C1 segment of cervical spinal cord (tissue), 14 donors: ENCODE data around the gene RCE1.

Experiments used
- DNase-seq, 14 donors: peaks; one replicate each; lab custom pipeline; 2025; lab: John Stamatoyannopoulos, UW

Gene RCE1

DNA sequence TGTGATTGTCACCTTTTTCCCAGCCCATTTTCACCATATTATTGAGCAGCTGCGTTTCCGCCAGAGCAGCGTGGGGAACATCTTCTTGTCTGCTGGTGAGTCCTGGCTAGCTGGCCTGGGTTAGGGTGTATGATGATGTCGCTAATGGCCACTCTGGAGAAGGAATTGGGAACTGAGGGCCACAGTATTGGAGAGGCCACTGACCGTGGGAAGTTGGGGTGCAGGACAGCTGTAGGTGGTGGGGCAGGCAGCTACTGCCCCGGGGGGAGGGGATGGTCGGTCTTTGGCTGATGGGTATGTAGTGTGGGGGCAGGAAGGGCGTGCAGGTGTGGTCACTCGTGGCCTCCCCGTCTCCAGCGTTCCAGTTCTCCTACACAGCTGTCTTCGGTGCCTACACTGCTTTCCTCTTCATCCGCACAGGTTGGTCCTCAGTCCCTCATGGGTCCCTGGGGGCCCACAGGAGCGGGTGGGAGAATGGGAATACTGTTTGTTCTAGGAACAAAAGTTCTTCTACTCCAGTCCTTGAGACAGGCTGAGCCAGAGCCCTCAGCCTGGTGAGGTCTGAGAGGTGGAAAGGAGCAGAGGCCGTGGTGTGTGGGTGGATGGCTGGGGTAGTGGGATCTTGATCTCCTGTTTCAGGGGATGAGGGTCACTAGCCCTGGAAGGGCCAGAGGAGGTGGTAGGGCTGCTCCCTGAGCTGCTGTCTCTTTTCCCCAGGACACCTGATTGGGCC, 2.1 kb downstream of the RCE1 start:
- no peak for DNase-seq

DNA sequence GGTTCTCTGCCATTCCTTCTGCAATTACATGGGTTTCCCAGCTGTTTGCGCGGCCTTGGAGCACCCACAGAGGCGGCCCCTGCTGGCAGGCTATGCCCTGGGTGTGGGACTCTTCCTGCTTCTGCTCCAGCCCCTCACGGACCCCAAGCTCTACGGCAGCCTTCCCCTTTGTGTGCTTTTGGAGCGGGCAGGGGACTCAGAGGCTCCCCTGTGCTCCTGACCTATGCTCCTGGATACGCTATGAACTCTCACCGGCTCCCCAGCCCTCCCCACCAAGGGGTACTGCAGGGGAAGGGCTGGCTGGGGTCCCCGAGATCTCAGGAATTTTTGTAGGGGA, 2.6 kb downstream of the RCE1 start:
- DNase-seq: no peak

DNA sequence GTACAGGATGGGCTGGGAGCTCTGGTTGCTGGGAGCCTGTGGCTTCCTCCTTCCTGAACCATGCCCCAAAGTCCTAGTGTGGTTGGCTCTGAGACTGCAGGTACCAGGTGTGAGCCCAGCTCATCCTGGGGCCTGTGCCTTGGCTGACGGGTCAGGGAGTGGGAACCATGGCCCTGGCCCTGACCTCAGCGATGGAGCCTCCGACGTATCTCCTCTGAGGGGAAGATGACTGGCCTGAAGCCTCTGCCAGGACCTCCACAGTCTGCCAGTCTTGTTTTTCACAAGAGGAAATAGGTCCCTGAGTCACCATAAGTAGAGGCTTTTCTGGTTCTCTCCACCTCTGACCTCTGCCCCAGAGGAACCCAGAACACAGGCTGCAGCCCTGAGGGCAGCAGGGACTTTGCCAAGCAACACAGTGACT, 3.4 kb downstream of the RCE1 start:
- no peak for DNase-seq

DNA sequence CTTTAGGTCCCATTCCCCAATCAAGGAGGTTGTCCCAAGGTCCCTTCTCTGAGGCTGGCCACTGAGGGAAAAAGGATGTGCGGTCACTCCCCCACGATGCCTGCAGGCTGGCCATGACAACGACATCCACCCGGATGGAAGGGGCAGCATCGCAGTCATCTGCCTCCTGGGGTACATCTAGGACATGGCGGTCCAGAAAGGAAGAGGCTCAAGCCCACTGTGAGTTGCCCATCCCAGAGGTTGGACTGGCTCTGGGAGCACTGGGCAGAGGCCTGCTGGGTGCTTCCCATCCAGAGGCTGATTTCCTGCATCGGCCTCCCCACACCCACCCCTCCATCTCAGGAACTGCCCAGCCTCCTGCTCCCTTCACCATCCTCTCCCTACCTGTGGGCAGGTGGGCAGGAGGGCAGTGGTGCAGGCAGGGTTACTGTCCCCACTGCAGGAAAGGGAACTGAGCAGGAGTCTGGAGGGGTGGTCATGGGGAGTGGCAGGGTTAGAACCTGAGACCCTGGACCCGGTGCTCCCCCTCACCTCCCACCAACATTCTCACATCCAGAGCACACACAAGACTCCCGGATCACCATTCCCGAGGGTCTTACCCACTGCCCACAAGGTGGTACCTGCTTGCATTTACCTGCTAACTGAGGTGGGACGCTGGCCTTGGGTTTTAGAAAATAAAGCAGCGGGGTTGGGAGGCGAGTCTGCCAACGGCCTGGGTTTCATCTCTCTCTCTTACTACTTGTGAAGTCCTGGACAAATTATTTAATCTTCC, 4.4 kb downstream of the RCE1 start:
- no peak for DNase-seq

DNA sequence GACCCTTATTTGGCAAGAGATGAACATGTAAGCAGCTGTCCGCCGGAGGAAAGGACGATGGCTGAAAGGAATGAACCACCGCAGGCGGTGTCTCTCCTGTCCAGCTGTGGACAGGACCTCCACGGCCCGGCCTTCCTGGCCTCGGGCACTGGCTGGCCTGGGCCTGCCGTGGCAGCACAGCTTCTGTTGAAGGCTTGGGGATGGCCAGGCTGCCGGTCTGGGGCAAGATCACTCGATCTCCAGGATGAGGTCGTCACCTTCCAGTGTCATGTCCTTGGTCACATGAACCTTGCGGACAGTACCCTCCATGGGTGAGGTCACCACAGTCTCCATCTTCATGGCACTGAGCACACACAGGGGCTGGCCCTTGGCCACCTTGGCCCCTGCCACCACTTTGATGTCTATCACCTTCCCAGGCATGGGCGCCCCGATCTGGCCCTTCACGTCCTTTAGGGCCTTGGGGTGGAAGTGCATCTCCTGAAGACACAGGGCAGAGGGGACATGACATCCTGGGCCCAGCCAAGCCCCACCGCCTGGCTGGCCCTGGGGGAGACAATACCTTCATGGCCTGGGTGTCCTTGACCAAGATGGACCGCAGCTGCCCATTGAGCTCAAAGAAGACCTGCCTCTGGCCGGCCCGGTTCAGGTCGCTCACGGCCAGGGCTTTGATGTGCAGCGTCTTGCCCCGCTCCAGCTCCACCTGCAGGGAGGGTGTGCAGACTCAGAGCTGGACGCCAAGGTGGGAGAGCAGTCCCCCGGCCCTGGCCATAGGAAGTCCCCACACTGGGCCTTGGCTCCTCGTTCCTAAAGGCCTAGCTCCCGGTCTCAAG, 5.6 kb downstream of the RCE1 start:
- no peak for DNase-seq

DNA sequence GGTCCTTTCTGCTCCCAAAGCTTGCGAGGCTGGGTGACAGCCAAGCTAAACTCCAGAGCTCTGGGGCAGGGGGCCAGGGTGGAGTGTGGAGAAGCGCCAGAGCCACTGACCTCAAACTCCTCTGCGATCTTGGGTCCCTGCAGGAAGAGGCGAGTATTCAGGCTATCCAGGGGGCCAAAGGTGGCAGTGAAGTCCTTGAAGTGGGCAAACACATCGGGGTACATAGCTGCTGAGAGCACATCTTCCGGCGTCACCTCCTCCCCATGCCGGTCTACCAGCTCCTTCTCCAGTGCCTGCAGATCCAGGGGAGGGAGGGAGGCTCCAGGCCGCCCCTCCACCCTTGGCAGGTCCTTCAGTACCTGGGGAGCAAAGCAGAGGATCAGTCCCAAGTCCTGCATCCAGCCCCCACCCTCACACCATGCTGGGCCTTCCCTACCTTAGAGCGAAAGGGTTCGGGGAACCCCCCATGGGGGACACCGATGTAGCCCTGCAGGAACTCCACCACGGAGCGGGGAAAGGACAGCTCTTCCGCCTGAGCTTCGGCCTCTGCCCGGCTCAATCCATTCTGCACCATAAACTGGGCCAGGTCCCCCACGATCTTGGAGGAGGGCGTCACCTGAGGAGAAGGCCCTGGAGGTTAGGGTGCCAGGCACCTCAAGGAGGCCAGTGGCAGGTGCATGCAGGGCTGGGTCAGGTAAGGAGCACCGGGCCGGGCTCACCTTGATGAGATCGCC, 6.4 kb downstream of the RCE1 start:
- no peak for DNase-seq

DNA sequence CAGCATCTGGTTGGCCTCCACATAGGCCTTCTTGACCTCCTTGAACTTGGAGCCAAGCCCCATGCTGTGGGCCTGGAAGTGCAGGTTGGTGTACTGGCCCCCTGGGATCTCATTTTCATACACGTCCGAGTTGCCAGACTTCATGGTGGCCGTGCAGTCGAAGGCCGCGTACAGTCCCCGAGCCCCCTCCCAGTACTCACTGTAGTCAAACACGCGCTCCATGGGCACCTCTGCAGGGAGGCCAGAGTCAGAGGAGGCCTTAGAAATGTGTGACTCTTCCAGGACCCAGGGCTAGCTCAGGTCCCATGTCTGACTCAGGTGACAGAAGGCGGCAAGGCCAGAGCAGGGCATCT, 7.0 kb downstream of the RCE1 start:
- DNase-seq: no peak

DNA sequence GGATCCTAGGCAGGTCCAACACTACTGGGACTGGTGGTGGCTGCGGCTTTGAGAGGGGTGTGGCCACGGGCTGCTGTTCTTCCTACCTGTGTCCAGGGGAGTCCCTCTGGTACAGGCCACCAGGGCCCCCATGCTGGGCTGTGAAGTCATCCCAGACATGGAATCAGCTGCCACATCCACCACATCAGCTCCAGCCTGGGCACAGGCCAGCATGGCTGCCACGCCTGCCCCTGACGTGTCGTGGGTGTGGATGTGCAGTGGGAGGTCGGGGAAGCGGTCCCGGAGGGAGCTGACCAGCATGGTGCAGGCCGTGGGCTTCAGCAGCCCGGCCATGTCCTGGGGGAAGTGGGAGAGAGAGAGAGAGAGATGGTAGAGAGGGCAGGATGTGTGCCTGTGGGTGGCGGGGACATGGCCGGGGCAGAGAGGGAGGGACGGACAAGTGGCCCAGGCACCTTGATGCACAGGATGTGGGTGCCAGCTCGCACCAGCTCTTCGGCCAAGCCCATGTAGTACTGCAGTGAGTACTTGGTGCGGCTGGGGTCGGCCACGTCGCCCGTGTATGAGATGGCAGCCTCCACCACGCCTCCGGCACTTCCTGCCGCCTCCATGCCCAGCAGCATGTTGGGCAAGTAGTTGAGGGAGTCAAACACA, 7.5 kb downstream of the RCE1 start:
- no peak for DNase-seq

DNA sequence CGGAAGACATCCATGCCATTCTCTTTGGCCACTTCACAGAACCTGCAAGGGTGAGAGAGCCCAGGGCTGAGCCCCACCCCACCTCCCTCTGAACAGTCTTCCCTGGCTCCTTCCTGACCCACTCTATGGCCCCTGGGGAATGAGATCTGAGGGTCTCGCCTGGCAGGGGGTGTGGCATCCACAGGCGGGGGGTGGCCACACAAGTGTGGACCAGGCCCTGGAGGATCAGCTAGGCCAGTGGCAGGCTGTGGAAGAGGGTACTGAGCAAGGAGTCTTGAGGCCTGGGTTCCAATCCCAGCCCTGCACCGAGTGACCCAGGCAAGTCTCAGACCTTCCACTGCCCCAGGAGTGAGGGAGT, 8.0 kb downstream of the RCE1 start:
- DNase-seq: no peak

DNA sequence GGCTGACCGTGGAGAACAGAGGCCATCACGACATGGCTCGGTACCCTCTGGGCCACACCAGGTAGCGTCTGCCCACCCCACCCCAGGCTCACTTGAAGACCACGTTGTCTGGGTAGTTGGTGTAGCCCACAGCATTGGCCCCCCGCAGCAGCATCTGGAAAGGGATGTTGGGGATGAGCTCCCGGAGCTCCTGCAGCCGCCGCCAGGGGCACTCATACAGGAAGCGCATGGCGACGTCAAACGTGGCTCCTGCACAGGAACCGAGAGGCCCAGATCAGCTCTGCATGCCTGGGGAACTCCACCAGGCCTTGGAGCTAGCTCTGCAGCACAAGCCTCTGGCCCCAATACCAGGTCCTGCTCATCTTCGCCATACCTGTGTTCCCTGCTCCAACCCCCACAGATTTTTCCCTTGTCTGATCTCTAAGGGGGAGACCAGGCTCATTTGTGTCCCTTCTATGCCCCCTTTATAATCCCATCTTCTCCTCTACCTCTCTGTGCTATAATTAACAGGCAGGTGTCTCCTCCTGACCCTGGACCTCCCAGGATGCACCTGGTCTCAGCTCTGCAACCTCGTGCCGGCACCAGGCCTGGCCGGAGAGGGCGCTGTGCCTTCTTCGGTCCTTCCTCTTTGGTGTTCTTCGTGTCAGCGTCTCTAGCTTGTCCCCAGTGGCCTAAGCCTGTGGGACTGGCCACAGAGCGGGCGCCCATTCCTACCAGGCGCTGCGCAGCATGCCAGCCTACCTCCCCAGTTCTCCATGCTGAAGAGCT, 8.6 kb downstream of the RCE1 start:
- no peak for DNase-seq

DNA sequence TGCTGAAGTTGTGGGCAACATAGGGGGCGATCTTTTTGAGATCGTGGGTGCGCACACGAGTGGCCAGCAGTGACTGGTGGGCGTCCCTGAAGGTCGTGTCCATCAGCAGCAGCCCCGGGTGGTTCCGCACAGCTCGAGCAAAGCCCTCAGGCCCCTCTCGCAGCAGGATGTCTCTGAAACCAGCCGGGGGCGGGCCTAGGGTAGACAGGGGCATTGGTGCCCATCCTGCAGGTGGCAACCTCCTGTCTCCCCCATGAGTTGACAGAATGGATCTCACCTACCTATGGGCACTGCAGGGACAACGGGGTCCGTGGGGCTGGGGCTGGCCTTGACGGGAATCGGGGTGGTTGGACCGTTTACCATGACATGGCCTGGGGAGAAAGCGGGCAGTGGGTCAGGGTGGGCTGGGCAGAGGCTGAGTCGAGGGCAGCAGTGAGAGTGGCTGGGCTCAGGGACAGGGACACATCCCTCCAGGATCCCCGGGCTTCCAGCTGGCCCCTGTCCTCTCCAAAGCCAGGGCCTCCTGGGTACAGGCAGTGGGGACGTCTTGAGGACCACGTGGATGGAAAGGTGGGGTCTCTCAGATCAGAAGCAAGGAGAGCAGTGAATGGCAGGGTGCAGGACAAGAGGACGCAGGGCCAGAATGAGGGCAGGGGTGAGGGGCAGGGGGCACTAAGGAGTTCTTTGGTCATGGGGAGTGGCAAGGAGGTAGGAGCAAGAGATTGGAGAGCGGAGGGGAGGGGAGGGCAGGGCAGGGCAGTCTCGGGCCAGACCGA, 9.4 kb downstream of the RCE1 start:
- DNase-seq: no peak

DNA sequence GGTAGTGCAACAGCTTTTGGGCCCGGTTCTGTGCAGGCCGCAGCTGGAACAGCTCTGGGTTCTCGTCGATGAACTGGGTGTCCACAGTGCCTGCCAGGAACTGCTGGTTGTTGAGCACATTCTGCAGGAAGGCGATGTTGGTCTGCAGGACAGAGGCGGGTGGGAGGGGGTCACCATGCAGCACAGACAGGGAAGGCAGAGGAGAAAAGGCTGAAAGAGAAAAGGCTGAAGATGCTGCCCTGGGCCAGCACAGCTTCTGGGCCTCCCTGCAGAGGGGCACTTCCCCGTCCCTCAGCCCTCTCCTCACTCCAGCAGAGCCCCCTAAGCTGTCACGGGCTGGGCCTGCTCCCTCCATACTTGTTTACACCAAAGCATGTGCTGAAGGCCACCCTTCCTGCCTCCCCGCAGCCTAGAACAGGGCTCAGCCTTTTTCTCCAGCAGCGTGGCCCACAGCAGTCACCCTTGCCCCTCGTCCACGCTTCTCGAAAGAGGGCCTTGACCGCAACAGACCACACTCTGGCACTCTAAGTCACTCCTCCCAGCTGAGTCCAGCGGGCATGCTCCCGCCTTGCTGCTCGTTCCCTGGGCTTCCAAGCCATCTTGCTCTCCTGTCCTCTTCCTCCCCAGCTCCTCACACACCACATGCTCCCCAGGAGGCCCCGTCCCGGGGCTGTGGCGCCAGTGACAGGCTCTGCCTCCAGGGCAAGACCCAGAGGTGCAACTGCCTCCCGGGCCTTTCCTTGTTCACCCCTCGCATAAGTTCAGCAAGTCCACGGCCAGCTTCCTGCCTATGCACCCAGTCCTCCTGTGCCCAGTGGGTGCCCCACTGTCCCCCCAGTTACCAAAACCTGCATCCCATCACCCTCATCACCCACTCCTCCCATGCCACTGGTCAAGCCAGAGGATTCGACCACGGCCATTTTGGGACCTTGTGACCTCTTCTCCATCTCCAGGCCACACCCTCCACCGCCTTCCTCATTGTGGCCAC, 10.3 kb downstream of the RCE1 start:
- no peak for DNase-seq

DNA sequence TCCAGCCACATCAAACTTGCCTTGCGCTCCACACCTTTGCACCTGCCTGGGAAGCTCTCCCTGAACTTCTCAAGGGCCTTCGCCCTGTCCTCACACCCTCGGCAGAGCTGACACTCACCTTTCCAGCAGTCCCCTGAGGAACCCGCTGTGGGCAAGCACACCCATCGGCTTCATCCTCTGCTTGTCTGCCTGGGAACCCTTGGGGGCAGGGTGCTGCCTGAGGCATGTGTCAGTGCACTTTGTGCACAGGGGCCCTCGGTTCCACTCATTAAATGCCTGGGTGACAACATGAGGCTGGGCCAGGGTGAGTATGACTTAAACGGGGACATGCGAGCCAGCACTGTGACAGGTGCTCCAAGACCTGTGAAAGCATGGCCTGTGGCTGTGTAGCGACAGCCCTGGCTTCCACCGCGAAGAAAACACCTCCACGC, 11.0 kb downstream of the RCE1 start:
- no peak for DNase-seq

DNA sequence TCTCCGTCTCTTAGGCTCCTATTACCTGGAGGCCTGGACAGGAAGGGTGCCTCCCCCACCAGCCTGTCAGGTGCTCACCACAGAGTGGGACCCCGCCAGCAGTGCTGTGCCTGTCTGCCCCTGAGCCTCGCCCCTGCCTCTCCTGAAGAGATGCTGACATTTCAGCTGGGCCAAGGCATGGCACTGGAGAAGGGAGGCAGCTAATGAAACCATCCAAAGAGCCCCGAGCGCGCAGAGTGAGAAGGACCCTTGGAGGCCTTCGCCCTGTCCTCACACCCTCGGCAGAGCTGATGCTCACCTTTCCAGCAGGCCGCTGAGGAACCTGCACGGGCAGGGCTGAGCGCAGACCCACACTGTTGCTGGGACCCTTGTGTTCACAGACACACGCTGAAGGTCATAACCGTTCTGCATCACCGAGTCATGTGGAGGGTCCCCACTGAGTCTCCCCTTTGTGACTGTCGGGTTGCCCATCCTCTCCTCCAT, 11.5 kb downstream of the RCE1 start:
- no peak for DNase-seq

DNA sequence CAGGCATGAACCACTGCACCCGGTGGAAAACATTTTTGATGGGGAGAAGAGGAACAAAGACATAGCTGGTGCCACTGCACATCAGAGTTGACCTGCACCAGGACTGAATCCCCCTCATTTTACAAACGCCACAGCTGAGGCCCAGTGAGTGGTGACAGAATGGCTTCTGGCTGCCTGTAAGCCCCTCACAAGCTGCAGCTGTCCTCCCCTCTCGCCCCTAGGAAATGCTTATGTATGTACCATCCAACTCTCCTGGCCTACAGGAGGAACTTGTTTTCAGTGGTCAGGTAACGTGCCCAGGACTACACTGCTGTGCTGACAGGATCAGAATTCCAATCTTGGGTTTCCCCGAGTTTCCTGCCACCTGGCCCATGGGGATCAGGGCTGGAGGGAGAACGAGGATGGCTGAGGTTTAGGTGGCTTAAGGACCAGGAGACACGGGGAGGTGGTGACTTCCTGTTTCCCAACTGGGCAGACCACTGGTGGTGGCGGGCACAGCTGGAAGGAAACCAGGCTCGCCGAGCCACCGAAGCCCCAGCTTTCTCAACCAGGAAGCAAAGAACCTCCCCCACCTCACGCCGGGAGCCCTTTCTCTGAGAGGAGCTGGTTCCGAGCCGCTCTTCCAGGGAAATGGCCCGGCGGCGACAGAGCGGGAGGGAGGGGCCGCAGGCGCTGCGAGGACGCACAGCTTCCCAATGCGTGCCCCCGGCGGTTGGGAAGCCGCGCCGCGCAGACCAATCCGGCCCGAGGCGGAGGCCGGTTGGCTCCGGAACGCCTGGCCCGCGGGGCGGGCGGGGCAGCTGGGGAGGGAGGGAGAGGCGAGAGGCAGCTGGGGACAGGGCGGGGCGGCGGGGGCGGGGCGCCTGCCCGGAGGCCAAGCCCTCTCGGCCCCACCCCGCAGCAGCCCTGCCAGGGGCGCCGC, 12.6 kb downstream of the RCE1 start:
- DNase-seq: peak in 13 of 14 donors; percentile 41 to 94 (median 88)

DNA sequence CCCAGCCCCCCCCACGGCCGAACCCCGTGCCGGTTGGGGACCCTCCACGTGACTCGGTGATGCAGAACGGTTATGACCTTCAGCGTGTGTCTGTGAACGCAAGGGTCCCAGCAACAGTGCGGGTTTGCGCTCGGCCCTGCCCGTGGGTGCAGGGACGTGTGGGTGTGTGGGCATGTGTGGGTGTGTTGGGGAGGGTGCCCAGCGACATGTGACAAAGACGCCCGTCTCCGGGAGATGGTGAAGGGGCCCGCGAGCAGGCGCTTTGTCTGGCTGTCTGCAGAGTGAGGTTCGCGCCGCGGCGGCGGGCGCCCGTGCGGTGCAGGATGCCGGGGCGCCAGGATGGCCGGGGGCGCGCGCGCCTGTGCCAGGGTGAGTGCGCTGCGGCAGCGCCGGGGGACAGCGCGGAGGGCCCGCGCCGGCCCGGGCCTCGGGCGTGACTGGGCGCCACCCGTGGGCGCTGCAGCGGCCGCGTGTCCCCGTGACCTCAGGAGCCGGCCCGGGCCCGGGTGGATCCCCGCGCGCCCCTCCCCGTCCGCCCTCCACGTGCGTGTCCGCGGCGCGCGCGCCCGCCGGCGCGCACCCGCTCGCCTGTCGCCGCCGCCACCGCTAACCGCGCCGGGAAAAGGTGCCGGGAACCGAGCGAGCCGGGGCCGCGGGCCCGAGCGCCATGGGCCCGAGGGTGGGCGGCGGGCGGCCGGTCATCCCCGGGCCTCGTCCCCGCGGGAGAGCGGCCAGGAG, 13.4 kb downstream of the RCE1 start, which contains the start of gene LRFN4:
Gene LRFN4, plus strand, starts transcription at position 569 of the 738 bp plus-strand sequence. CDS start 681 bp downstream, outside the sequence.
- DNase-seq: peak in 9 of 14 donors; percentile 50 to 94 (median 75)
